Sciatic nerve (tissue), 2 donors: ENCODE data around the gene OR4Q3. TPM values are rescaled to one million over a fixed set of nuclear protein-coding genes. Genes with fewer than 3 reads are reported as not detected.
A peak's percentile ranks its signal among the peaks of the same experiment; 100 is the strongest.
"Not testable (repeated sequence)": the region's sequence is repeated elsewhere in the genome, so short reads cannot be mapped to it uniquely, and the experiment has no call there.

Source experiments
- ATAC-seq: fragments of 200-7000 bp; cut with Tn5 transposase; one replicate; pipeline ENCODE4 v1.9.1; 2020; ENCODE audit warnings: mild to moderate bottlenecking, moderate library complexity
- DNase-seq: peaks from one replicate; pipeline ENCODE4 v3.0.0-alpha.2; 2020; ENCODE audit warnings: low spot score
- intact Hi-C: fragments of 100-400 bp; cut with DNase I; formaldehyde crosslinking; loops from one replicate; pipeline ENCODE4 v1.14.2; 2022
- total RNA-seq: library from RNA; stranded (reverse); fragmentation: NEBNext Ultra II Directional; extraction: Animal tissue kit (Norgen Biotek cat#: 25700); gene quantifications from one replicate; pipeline ENCODE4 v1.2.1, GENCODE V29; 2021
- donor health status: DM: no; HTN: no; CAD: no.
- donor health status: DM: no; HTN: no; CAD: no.

Gene OR4Q3
- not detected for total RNA-seq

DNA sequence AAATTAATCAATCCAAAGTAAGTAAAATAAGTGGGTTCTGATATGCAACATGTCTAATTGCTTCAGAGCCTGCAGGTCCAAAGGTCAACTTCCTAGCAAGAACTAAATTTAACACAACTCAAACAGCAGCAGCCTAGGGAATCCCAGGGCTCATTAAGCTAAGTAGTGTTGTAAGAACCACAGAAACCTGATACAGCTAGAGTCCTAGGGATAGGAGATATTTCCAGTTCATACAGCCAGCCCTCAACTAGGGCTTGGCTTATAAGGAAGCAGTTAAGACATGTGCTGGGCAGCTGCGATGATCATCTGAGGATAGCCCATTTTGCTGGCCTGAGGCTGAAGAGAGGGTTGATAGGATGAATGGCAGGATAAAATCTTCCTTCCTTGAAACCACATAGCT, at the start of gene OR4Q3:
Gene OR4Q3 (plus strand): TSS at position 316 of the 400 bp plus-strand sequence.
- DNase-seq, result no peak
- no peak for ATAC-seq
- intact Hi-C loops, result no loop called here

GRCh38 chr14:19729359-19729758, 14.0 kb upstream of the OR4Q3 start:
- DNase-seq (no peak), ATAC-seq (no peak)
- intact Hi-C loops, result no loop called here

- no peak for DNase-seq
- intact Hi-C loops, result no loop called here
- ATAC-seq, result no peak
Observed at GRCh38 chr14:19729763-19730162, 13.6 kb upstream of the OR4Q3 start.

GRCh38 chr14:19733893-19734292, 9.5 kb upstream of the OR4Q3 start:
- intact Hi-C loops, ATAC-seq, DNase-seq: not testable (repeated sequence)

DNA sequence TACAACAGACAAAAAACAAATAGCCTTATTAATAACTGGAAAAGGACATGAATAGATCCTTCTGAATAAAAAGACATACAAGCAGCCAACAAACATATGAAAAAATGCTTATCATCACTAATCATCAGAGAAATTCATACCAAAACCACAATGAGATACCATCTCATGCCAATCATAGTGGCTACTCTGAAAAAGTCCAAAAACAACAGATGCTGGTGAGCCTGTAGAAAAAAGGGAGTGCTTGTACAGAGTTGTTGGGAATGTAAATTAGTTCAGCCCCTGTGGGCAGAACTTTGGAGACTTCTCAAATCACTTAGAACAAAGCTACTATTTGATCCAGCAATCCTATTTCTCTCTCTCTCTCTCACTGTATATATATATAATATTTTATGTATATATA, 8.9 kb downstream of the OR4Q3 start:
- DNase-seq, ATAC-seq, intact Hi-C loops: not testable (repeated sequence)

GRCh38 chr14:19754172-19754571, 10.8 kb downstream of the OR4Q3 start:
- ATAC-seq (no peak), DNase-seq (no peak)
- intact Hi-C loops, result no loop called here

- intact Hi-C loops, DNase-seq, ATAC-seq: not testable (repeated sequence)
Observed at GRCh38 chr14:19771491-19771890, 28.1 kb downstream of the OR4Q3 start.

DNA sequence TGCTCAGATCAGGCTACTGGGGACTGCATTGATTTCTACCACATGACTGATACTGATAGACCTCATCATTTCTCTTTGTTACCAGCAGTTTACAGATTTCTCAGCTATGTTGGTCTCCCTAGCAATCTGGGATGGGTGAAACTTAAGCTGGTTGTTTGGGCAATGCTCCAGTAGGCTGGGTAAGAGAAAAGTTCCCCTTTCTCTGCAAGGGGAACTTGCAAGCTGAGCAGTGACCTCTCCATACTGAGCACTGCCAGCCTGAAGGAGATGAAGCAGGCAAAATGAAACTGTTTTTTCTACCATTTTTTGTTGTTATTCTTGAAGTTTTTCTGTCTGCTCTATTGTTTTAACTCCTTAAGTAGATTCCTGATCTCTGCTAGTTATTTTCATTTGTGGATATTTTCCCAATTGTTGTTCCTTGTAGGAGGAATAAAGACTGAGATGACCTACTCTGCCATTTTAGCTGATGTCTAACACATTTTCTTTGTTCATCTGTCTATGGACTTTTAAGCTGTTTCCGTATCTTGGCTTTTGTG, 28.6 kb downstream of the OR4Q3 start:
- DNase-seq, result no peak
- intact Hi-C loops, result no loop called here
- peak; percentile 78 for ATAC-seq

- not testable (repeated sequence) for DNase-seq
- peak; percentile 76 for ATAC-seq
Observed at GRCh38 chr14:19772454-19772853, 29.1 kb downstream of the OR4Q3 start.

GRCh38 chr14:19773204-19773603, 29.8 kb downstream of the OR4Q3 start, which contains the start of gene OR4M1:
OR4M1 (plus strand) TSS chr14:19773504; CDS start chr14:19780323, 6,819 bp downstream.
- DNase-seq, ATAC-seq, intact Hi-C loops: not testable (repeated sequence)

More at GRCh38 chr14:19772454-19772853, 29.1 kb downstream of the OR4Q3 start:
- intact Hi-C loops, result not testable (repeated sequence)

- intact Hi-C loops, result no loop called here
- ATAC-seq (no peak), DNase-seq (no peak)
Observed at GRCh38 chr14:19775587-19775986, 32.2 kb downstream of the OR4Q3 start.

- DNase-seq, intact Hi-C loops, ATAC-seq: not testable (repeated sequence)
Observed at GRCh38 chr14:19785848-19786247, 42.5 kb downstream of the OR4Q3 start.

- intact Hi-C loops, ATAC-seq, DNase-seq: not testable (repeated sequence)
Observed at GRCh38 chr14:19787318-19787717, 43.9 kb downstream of the OR4Q3 start.

DNA sequence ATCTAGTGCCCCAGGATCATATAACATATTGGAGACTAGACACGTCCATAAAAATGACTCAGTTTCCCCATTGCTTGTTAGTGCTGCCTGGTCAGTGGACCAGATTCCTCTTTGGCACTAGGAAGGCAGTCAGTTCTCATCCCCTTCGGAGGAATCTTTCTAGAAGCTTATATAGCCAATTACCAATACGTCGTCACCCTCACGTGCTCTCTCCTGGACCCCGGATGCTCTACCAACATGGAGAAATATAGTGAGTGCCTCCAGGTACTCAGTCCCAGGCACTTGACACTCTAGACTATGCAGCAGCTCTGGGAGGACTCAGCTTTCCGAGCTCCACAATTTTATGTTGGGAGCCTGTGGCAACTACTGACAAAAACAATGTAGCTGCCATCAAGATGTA, 44.8 kb downstream of the OR4Q3 start:
- intact Hi-C loops, DNase-seq, ATAC-seq: not testable (repeated sequence)

DNA sequence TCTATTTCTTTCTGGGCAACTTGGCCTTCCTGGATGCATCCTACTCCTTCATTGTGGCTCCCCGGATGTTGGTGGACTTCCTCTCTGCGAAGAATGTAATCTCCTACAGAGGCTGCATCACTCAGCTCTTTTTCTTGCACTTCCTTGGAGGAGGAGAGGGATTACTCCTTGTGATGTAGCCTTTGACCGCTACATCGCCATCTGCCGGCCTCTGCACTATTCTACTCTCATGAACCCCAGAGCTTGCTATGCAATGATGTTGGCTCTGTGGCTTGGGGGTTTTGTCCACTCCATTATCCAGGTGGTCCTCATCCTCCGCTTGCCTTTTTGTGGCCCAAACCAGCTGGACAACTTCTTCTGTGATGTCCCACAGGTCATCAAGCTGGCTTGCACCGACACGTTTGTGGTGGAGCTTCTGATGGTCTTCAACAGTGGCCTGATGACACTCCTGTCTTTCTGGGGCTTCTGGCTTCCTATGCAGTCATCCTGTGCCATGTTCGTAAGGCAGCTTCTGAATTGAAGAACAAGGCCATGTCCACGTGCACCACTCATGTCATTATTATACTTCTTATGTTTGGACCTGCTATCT, 53.2 kb downstream of the OR4Q3 start:
- ATAC-seq, DNase-seq, intact Hi-C loops: not testable (repeated sequence)

Other genes starting within 250 kb of the OR4Q3 start
- gene OR11H2, start 29.7 kb upstream of the OR4Q3 start, total RNA-seq, result not detected
- not detected for gene OR4M1, start 29.9 kb downstream of the OR4Q3 start, total RNA-seq
- gene OR4N2, start 60.2 kb downstream of the OR4Q3 start, total RNA-seq, result not detected
- gene OR4K2, start 131.6 kb downstream of the OR4Q3 start, total RNA-seq, result not detected
- gene OR4K5, start 177.0 kb downstream of the OR4Q3 start, total RNA-seq, result not detected
- not detected for gene OR4K1, start 187.3 kb downstream of the OR4Q3 start, total RNA-seq
- gene OR4K15, start 232.0 kb downstream of the OR4Q3 start, total RNA-seq, result not detected